GM10248 (cell line): Measurements from ENCODE around the gene EVI5L.

Experiments used
- CTCF ChIA-PET: fragments of 300-600 bp; sonication (Branson Sonifier 250); formaldehyde crosslinking; extraction: SDS; loops from one replicate; lab custom pipeline; 2021; ENCODE audit warnings: antibody characterized with exemption; lab: Yijun Ruan, JAX
- POLR2A ChIA-PET: fragments of 350-650 bp; sonication (Branson Sonifier 250); formaldehyde crosslinking; extraction: SDS; loops from one replicate; lab custom pipeline; 2020; ENCODE audit warnings: antibody characterized with exemption; lab: Yijun Ruan, JAX
- DNase-seq: peaks from one replicate; pipeline ENCODE4 v3.0.0; 2012; ENCODE audit errors: extremely low spot score
- CTCF ChIP-seq: IDR thresholded peaks from 2 replicates; pipeline ENCODE4 v1.5.1; 2012; ENCODE audit warnings: mild to moderate bottlenecking, low read depth; ENCODE audit errors: extremely low read depth, missing control alignments, control extremely low read depth

EVI5L gene

GRCh38 chr19:7872306-7873204 is 42.5 kb downstream of the EVI5L start:
- no peak for TF ChIP-seq CTCF
- ChIA-PET POLR2A (interaction anchor here (0.8 kb wide), 1 partner anchor 30 kb away, joined by 3 read pairs; no protein-coding TSS in a partner anchor), CTCF (interaction anchor here (1.2 kb wide), 1 partner anchor 20 kb away, joined by 4 read pairs; no protein-coding TSS in a partner anchor)
- no peak for DNase-seq

DNA sequence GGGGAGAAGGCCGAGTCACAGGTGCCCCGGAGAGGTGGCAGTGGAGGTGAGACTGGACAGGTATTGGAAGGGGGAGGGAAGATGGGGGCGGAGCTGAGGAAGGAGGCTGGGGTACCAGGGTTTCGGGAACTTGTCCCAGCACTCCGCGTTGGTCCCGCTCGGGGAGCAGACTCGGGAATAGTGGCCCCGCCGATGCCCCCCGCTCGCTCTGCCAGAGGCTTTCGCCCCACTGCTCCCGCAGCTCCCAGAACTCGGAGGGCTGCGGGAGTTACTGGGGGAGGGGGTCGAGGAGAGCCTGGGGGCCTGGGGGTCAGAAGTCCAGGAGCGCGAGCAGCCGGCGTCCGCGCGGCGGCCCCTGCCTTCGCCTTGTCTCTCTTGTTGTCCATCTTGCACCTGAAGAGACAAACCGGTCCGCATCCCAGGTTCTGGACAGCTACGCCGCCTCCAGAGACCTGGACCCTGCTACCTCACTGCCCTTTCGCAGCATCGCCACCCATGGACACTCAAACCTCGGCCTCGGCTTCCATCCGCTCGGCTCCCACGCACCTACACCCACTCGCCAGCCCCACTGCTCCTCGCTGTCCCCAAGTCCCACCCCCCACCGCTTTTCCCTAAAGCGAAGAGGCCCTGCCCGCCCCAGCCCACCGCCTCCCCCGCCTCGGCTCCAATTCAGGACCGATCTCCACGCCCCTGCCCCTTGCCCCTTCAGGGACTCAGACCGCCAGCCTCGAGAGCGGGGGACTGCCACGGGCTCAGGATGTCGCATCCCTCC is 43.5 kb downstream of the EVI5L start:
- CTCF ChIA-PET = no interaction called here
- DNase-seq = no peak
- POLR2A ChIA-PET = no interaction called here
- TF ChIP-seq CTCF = no peak

DNA sequence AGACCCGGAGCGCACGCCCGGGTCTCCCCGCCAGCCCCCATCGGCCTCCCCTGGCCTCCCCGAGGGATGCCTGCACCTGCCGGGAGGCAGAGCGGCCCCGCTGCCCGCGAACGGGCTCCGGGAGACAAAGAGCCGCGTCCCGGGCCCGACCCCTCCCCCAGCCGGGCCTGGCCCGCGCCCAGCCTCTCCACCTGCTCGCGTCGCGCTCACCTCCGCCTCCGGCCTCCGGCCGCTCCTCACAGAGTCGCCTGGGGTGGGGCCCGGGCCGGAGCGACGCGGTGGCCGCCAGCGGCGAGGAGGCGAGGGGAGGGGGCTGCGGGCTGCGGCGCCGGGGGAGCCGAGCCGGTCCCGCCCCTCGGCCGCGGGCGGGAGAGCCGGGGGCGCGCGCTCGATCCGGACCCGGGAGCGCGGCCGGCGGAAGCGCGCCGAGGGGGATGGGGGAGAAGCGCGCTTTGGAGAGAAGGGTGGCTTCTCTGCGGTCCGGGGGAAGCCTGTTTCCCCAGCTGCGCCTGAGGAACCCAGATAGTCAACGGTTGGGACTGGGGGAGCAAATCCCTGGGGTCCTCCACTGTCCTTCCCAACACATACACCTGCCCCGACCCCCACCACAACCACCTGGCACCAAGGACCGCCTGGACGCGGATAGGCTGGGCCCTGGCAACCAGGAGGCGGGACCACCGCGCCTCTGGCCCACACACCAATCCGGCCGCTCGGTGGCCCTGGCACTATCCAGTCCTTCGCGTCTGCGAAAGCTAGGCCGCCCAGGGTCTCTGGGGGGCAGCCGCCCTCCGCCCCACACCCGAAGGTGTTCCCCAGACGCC is 44.3 kb downstream of the EVI5L start, which contains the start of gene PRR36:
PRR36 (minus strand) TSS at position 315 of the 821 bp plus-strand sequence. CDS start 701 bp downstream, outside the sequence.
- POLR2A ChIA-PET = no interaction called here

GRCh38 chr19:7874897-7875273 is 44.9 kb downstream of the EVI5L start:
- no peak for DNase-seq
- ChIA-PET CTCF (no interaction called here), POLR2A (no interaction called here)
- no peak for TF ChIP-seq CTCF

More for the DNA sequence above, 44.3 kb downstream of the EVI5L start, which contains the start of gene PRR36:
- no peak for TF ChIP-seq CTCF
- CTCF ChIA-PET = no interaction called here
- no peak for DNase-seq

DNA sequence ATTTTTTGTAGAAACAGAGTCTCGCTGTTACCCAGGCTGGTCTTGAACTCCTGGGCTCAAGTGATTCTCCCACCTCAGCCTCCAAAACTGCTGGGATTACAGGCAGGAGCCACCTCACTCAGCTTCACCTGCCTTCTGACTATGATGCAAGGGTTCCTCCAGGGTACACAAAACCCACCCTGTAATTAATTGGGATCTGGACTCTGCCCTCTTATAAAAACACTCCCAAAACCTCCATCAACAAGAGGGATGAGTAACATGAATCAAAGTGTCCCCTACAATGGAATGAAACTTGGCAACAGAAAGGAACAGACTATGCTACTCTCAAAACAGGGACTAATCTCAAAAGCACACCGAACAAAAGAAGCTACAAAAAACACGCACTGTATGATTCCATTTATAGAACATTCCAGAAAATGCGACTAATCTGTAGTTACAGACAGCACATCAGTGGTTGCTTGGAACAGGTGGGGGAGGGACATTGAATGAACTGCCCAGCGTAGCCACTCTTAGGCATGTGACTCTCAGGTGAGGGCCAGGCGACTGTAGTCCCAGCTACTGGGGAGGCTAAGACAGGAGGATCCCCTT is 47.3 kb downstream of the EVI5L start:
- no peak for TF ChIP-seq CTCF
- ChIA-PET CTCF (interaction anchor here (1.1 to 2.0 kb wide), 5 partner anchors 8 to 52 kb away, joined by 3 to 6 read pairs (median 4); no protein-coding TSS in a partner anchor), POLR2A (no interaction called here)
- DNase-seq = no peak
